T-helper 2 cell (primary cell): ENCODE data around the gene INTS1.

Source experiments
- DNase-seq, 5 experiments: peaks; one replicate each; pipeline versions ENCODE4 v3.0.0 to v3.0.0-alpha.2; 2012 to 2022

The INTS1 gene

DNA sequence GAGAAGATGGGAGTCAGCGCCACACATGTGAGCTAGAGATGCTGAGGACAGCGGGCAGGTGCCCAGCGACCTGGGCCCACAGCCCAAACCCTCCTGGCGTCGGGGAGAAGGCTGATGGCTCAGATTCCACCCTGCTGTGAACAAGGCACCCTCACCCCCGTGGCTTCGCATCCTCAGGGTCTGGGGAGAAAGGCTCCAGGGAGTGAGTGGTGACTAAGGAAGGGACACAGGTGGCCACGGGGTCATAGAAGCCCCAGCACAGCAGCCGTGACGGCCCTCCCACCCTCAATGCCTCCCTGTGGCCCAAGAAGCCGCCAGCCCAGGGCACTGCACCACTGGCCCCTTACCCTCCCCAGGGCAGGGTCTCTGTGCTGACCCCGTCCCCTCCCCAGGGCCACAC is 19.6 kb downstream of the INTS1 start:
- no peak for DNase-seq

DNA sequence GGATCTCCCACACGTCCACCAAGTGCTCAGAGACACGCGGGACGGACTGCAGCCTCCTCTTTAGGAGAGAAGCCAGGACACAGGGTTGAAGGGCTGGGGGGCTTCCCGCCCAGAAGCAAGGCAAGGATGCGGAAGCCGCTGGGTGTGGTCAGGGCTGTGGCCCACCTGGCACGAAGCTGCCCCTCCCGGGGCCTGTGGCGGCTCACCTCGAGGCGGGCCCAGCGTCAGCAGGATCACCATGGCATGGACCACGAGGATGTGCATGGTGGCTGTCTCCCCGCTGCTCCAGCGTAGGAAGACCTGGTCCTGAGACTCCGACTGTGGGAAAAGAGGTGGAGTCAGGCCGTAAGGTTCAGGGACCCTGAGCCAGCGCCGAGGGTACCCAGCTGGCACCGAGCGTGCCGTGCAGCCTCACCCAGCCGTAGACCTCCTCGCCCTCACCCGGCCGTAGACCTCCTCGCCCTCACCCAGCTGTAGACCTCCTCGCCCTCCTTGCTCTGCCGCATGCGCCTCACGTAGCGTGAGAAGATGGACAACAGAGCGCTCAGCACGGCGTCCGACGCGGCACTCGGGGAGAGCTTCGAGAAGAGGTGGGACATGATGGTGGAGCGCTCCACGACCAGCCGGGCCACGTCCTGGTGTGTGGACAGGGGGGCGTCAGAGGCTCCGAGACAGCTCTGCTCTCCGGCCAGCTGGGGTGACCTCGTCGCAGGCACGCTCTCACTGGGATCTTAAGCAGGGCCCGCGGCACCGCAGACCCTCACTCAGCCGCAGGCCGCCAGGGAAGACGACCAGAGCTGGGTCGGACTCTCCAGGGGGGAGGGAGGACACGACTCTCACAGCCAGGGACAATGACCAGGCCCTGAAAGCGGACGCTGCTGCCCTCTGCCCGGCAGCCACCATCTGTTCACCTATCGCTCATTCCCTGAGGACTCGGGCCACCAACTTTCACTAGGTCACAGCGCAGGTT is 20.4 kb downstream of the INTS1 start:
- no peak for DNase-seq

DNA sequence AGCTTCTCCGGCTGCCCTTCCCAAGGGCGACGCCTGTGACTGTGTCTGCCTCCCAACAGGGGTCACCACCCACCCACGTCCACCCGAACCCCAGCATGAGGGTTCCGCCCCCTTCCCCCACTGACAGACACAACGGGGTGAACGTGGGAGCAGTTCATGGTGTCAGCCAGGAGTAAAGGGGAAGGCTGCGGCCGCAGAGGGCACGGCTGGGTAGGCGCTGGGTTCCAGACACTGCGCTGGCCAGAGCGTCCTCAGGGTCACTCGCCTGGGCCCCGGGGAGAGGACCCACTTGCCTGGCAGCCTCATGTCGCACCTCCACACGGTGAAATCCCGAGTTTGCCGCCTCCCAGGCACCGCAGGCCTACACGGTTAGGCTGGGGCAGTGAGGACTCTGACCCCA is 21.1 kb downstream of the INTS1 start:
- no peak for DNase-seq

DNA sequence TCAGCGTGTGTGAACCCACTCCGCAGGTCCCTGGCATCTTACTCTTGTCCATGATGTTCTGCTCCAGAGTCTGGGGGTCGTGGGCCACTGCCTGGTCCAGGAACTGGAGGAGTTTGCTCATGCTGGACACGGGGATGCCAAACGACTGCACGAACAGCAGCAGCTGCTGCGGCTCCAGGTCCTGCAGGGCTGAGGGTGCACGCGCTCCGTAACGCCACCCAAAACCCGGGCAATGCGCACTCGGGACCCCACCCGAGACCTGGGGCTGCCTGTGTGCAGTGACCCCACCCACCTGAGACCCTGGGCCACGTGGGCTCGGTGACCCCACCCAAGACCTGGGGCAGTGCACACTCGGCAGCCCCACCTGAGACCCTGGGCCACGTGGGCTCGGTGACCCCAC is 22.9 kb downstream of the INTS1 start:
- no peak for DNase-seq

- no peak for DNase-seq
Observed at GRCh38 chr7:1480670-1481069, 23.5 kb downstream of the INTS1 start.

GRCh38 chr7:1479287-1479686 is 24.9 kb downstream of the INTS1 start:
- DNase-seq, result no peak

DNA sequence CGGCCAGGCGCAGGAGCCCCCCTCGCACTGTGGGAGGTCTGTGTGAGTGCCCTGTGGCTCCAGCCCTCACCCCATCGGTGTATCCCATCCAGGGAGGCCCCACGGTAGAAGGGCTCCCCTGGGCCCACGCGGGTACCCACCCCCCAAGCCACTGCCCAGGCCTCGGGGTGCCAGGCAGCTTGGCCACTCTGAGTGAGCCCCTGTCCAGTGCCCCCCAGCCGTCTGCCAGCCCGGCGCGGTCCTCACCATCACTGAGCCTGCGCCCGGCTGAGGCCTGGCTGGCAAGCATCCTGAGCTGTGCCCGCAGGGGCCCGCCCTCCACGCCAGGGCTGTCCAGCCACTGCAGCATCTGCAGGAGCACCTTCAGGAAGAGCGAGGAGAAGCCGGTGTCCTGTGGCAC is 25.7 kb downstream of the INTS1 start:
- no peak for DNase-seq

DNA sequence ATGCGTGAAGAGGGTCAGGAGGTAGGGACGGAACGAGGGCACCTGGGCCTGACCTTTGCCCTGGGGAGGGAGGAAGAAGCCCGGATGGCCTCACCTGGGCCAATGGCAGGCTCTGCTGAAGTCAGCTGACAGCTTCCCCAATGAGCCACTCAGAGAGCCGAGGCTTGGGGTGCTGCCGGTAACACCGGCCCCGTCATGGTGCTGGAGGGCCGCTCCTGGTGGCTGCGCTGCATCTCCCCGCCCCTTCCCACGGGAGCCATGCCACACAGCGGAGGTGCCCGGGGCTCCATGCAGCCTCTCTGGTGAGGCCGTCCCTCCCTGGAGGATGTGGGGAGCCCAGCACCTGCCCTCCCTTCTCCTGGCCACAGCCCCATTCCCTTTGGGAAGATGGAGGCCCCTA is 27.3 kb downstream of the INTS1 start:
- no peak for DNase-seq

DNA sequence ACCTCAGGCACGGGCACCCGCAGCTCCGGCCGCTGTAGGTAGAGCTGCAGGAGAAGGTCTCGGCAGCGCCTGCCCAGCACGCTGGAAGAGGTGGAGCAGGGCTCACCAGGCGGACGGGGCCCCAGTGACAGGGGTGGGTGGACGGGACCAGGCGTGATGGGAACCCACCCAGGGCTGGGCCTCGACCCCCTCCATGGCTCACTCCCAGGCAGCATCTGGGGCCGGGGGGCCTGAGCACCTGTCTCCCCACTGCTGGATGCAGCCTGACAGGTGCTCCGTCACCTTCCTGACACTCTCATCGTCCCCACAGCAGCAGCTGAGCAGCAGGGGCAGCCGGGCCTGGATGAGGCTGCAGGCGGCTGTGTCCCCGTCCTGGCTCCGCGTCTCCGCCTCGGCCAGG is 28.2 kb downstream of the INTS1 start:
- no peak for DNase-seq

DNA sequence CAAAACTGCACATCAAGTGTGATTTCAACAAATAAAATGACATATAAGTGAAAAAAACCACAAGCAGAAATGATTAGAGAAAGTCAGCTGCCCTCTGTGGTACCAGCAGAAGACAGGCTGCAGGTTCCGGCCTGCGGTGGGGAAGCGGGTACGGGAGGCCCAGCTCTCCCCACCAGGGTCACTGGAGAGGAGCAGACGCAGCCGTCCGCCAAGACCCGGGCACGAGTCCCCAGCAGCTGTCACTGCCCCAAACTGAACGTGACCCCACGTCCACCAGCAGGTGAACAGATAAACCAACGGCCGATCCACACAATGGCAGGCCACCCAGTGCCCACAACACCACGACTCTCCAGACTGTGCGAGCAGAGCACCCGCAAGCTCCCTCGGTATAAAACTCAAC is 28.8 kb downstream of the INTS1 start:
- DNase-seq, result no peak

- no peak for DNase-seq
Observed at GRCh38 chr7:1474736-1475135, 29.5 kb downstream of the INTS1 start.

DNA sequence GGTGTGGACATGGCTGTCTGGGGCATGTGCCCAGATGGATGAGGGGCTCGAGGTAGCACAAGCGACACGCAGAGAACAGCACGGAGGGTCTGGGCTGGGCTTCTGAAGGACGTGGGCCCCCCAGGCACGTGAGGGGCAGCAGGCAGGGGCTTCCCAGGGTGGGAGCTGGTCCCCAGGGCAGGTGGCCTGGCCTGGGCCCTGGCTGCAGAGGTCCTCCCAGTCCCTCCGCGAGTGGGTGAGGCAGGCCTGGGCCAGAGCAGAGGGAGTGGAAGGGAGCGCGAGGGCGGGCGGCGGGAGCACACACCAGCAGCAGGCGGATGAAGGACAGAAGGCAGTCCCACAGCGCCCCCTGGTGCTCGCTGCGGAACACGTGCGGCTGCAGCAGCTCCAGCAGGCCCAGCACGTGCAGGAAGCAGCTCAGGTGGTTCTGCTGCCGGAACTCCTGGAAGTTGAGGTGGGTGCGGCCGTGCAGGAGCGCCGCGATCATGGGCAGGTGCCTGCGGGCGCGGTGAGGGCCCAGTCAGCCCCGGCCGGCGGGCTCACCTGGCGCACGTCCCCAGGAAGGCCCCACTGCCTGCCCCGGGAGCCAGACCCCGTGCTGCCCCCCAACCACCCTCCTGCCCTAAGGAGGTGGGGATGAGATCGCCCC is 30.2 kb downstream of the INTS1 start:
- DNase-seq, result peak; percentile 71 to 90 (median 82)

- no peak for DNase-seq
Observed at GRCh38 chr7:1470901-1471300, 33.3 kb downstream of the INTS1 start.

DNA sequence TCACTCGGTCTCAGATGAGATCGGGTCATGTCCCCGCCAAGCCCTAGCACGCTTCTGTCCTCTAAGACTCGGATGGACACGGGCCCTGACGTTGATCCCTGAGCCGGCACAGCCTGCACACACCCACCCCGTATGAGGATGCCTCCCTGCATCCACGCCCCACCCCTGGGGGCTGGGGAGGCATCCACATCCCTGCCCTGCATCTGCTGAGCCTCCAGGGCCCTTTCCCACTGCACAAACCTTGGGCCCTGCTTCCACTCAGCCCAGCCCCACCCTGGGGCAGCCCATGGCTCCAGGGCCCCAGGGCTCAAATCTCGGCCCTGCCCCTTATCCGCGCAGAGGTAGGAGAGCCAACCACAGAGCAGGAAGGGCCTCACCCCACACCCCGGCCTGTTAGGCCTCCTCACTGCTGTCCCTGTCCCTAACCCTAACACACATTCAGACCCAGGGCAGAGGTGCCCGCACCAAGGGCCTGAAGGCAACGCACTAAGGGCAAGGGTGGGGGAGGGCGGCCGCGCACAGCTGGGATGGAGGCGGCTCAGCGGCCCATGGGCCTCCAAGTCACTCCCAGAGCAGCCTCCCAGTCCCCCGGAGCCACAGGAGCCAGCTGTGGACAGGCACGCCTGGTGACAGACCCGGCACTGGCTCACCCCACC is 35.4 kb downstream of the INTS1 start:
- no peak for DNase-seq

DNA sequence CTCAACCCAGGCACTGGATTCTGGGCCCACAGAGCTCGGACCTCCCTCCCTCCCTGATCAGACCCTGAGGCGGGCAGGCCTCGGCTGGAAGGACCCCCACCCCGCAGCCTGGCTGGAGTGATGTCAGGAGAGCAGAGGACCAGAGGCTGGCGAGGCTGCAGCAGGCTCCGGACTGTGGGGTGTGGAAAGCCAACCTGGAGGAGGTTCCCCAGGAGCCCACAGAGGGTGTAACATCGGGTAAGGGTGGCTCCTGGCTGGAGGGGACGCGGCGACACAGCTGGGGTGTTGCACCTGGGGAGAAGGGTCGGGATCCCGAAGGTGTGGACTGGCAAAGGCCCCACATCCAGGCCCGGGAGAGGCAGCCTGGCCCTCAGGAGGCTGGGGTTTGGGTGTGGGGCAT is 36.0 kb downstream of the INTS1 start:
- no peak for DNase-seq

DNA sequence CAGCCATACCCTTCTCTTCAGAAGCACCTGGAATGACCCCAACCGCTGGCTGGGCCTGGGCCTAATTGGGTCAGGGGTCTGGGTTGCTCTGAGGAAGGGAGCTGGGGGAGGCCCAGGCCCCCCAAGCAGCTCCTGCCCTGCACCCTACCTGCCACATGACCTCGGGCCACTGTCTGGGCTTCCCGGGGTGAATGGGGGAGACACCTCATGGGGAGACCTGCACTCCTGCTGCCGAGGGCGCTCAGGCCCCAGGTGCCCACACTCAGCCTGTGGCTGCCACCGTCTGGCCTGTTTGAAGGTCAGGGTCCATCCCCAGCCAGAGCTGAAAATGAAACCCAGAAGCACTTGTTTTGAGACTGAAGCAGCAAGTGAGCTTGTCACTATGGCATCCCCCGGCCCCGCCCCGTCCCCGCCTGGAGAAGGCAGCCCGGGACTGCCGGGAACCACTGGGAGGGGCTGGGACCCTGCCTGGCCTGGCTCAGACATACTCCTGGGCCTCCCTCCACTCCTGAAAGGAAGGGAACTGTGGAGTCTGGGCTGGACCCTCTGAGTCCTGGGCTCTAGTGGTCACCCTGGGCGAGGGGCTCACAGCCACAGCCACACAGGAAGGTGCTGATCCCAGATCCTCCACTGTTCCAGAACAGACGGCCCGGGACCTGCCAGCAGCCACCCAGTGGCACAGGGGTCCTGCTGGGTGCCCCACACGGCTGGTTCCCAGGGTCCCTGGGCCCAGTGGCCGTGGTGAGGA is 37.5 kb downstream of the INTS1 start:
- no peak for DNase-seq

DNA sequence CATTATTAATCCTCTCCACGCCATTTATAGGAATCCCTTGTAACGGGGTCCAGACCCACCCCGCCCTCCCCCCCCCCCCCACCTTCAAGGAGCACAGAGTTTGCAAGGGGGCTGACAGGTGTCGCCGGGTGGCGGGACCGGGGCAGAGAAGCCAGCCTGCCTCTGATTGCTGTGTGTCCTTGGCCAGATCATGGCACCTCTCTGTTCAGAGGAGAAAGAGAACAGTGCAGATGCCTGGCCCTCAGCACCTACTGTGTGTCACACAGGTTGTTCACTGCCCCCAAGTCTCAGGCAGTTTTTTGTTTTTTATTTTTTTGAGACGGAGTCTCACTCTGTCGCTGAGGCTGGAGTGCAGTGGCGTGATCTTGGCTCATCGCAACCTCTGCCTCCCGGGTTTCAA is 39.5 kb downstream of the INTS1 start:
- DNase-seq, result no peak

GRCh38 chr7:1463676-1464223 is 40.4 kb downstream of the INTS1 start:
- no peak for DNase-seq

DNA sequence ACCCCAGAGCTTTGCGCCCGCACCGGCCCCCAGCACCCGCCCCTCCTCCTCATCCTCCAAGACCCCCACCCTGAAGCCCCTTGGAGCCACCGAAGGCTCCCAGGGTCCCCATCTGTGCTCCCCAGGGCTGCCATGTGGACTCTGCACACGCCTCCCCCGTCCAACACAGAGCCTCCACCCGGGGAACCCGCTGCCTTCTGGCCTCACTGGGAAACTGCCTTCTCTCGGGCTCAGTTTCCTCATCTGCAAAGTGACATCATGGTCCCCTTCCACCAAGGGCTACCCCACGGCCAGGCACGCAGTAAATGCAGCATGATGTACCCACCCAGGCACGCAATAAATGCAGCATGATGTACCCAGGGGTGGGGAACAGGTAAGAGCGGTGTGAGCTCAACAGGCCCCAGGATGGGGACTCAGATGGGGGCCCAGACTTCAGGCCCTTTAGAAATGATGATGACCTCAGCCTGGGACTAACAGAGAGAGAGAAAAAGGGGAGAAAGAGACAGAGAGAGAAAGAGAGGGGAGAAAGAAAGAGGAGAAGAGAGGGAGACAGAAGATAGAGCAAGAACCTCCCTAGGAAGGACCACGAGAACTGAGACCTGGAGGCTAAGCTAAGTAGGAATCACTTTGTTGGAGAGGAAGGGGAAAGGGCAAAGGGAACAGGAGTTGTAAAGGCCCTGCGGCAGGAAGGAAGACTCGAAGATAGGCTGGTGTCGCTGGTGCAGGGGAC is 42.4 kb downstream of the INTS1 start:
- DNase-seq, result no peak

- no peak for DNase-seq
Observed at GRCh38 chr7:1460821-1461645, 43.2 kb downstream of the INTS1 start.
